Activated T-cell treated with anti-CD3 and anti-CD28 coated beads, Interleukin-2, amount 50 U/mL, for 1 hour (primary cell): ENCODE results near the gene WNT10A.
"Not testable (repeated sequence)": the region's sequence is repeated elsewhere in the genome, so short reads cannot be mapped to it uniquely, and the experiment has no call there.

Experiments used
- DNase-seq: peaks from one replicate; pipeline ENCODE4 v3.0.0-alpha.2; 2020

The WNT10A gene

DNA sequence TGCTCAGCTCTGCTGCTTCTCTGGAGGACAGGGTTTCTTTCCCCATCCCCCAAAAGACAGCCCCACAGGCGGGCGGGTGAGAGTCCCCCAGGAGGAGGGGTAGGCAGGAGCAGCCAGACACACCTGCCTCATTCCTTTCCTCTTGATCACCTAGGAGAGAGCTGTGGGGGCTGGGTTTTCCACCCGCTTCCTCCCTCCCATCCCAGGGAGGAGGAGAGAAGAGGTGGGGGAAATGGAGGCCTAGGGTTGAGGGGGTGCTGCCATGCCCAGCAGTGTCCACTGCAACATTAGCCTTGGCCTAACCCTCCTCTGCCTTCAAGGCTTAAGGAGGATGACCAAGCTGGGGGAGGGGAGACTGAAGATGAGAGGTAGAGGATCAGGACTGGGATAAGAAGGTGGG is 14.7 kb downstream of the WNT10A start:
- DNase-seq = no peak

DNA sequence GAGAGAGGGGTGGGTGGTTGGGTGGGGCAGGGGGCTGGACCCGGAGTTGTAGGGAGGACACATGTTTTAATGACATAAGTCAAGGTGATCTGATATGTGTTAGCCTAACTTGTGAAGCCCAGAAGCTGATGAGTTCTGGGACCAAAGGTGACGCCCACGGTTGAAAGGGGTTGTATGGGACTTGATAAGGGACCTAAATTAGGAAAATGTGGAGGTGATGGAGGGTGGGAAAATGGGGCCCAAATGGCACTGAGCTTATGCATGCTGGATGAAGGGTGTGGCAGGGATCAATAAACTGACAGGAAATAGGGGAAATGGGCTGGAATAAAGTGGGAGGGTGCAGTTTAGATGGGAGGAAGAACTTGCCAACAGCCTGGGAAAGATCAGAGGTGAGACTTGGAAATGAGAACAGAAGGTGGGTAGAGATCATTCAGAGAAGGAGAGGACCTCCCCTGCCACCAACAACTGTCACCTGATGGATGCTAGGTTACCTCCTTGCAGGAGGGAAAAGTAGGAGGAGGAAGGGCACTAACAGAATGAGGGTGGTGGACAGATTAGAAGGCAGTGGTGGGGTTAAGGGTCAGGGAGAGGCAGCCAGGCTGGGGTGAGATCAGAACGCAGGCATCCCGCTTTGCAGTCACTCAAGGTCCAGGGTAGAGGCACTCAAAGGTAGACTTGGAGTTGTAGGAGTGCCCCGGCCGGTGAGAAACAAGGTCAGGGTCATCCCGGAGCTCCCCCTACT is 15.3 kb downstream of the WNT10A start:
- DNase-seq = peak; percentile 26

DNA sequence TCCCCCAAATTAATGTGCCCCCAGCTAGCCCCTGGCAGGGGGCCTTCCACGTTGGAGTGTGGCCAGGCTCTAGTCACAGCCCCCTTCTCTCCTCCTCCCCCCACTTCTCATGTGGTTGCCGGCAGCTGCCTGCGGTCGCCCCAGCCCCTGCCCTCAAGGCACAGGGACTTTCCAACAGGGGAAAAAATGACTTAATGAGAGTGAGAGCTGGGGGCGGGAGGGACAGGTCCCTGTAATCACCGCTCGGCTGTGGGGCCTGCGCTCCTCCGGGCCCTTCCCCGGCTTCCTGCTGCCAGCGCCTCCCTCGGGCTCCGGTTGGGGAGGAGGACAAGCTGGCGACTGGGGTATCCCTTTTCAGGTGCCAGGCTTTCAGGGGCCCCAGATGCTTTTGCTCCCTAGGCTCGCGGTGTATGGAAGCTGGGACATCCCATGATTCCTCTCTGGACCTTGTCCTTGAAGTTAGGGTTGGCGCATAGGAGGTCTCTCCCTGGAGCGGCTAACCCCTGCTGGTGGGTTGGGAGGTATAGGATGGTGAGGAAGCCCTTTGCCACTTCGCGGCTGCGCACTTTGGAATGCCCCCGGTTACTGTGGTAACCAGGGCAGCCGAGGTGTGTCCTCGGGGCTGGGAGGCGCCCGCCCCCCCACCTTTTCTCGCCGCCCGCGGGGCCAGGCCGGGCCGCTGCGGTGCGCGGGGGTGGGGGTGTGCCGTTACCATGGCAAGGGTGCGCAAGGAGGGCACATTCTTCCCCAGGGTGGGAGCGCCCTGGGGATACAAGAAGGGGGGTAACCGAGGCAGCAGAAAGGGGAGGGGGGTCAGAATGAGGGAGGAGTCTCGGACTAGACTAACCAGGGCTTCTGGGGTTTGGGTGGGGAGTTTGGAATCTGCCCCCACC is 16.1 kb downstream of the WNT10A start:
- DNase-seq = peak; percentile 82

DNA sequence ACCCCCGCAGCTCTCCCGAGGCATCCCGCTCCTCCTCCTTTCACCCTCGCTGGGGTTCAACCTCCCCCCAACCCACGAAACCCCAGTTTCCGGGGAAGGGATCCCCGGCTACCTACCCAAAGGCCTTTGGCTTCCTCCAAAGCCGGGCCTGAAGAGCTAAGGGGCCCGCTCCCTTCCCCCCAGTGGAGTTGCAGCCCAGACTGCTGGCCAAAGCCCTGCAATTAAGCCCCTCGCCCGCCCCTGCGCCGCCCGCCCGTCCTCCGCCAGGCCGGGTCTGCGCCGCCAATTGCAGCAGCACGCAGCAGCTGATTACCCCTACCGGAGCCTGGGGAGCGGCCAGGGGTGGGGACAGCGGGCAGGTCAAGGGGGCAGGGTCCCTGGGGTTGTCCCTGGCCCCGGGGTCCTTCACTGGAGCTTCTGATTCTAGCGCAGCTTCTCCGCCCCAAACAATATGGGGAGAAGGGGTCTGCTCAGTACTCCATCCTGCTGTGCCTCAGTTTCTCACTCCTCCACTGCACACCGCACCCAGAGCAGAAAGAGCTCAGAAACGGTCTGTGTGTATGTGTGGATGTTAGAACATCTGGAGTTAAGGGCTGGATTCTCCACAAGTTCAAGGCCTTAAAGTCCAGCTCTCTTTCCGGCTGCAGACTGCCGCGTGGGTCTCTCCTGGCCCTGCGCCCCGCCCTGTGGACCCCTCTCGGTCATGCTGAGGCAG is 16.9 kb downstream of the WNT10A start:
- DNase-seq = peak; percentile 52

DNA sequence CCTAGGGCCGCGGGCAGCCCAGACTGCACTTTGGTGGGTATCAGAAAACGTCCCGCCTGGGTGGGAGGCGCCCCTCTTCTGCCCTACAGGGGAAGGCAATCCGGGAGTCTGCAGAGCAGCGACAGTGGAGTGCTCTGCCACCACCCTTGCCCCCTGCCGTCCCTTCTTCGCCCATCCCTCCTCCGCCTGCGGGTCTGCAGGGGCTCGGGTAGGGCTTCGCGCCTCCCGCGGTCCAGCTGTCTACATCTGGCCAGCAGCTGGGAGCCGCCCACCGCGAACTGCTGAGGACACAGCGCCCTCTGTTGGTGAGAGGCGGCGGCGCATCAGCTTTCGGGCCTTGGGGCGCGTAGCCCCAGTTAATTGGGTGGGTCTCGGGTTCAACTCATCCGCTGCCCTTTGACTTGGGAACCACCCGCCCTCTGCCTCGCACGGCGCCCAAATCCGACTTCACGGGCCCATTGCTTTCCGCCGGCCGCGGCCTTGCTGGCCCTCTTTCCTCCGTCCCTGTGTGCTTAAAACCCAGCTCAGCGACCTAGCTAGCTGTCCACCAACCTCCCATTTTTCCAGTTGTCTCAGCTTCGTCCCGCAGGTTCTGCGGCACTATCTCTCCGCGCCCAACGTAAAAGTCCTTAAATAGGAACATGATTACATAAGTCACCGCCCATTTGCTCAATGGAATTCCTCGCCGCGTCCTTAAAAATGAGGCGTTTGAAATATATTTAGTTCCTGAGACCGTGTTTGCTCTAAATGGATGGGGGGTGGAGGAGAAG is 17.6 kb downstream of the WNT10A start:
- DNase-seq = peak; percentile 88

DNA sequence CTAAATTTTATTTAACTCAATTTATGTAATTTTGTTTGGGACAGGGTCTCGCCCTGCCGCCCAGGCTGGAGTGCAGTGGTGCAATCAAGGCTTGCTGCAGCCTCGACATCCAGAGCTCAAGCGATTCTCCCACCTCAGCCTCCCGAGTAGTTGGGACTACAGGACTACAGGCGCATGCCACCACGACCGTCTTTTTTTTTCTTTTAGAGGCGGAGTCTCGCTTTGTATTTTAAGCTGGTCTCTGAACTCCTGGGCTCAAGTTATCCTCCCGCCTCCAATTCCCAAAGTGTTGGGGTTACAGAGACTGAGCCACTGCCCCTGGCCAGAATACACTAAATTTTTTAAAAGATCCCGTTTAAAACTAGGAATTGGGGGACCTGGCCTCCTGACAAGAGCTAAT is 18.5 kb downstream of the WNT10A start:
- DNase-seq = no peak

DNA sequence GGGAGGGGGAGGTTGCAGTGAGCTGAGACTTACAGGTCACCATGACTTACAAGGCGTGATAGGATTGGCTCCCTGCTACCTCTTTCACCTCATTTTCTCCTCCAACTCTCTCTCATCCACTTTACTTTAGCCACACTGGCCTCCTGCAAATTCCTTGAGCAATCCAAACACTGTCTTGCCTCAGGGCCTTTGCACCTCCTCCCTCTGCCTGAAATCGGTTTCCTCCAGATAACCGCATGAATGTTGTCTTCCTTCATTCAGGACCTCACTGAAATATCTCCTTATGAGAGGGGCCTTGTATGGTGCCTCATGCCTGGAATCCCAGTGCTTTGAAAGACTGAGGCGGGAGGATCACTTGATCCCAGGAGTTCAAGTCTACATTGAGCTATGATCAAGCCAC is 21.8 kb downstream of the WNT10A start:
- DNase-seq = no peak

DNA sequence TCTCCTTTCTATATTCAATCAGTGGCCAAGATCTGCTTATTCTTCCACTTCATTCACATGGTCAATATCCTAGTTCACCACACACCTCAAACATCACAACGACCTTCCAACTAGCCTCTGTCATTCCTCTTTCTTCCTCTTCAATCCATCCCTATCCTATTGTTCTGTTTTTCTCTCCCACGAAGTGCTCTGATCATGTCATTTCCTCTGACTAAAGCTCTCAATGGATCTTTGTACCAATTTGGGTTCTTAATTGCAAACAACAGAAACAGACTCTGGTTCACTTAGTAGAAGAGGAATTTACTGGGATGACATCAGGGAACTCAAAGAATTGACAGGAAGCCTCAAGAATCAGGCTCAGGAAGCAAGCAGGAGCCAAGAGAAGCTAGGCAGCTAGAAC is 23.5 kb downstream of the WNT10A start:
- DNase-seq = no peak

DNA sequence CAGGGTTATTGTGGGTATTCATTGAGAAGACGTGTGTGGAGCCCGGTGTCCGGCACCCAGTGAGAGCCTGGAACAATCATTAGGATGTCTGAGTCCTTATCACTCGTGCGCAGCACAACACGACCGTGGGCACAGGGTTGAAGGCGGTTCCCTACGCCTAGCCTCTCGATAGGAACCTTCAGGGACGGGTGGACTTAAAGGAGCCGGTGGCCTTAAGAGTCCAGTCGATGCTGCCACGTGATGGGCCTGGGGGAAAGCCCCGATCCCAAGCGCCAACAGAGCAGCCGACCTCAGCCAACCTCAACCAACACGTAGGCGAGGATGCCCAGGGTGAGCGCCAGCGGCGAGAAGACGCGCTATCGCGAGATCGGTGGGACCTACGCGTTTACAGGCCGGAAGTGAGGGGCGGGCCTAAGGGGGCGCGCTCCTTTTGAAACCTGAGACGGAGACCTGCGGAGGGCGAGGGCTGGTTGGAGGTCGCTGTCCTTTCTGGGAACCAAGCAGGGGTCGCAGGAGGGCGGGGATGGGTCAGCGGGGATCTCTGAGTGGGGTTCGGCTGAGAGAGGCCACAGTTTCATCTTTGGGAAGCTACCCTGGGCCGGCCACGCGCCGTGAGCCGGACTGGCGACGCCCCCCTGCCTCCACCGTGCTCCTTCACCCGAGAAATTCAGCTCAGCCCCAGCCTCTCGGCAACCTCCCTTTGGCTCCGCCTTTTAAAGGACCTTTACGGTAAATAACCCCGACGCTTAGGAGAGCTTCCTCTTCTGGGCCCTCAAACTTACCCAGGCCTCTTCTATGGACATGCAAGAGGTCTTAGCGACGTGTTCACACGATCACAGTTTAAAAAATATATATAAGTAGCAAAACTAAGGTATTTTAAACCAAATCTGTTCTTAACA is 28.3 kb downstream of the WNT10A start:
- peak; percentile 86 for DNase-seq

DNA sequence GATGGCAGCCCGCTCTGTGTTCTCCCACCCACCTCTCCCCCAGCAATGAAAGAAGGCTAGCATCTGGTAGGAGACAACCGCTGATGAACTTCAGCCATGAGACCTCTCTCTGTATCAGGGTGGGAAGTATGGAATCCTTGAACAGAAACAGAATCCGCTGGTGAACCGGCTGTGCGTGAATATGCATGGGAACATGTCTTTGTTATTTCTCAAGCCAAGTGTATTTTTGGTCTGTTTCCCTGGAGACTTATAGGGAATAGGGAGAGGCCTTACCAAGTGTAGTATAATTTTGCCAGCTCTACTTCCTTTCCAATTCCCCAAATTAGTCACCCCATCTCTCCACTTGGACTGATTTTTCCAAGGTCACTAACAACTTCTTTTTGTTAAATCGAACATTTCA is 30.1 kb downstream of the WNT10A start:
- no peak for DNase-seq

DNA sequence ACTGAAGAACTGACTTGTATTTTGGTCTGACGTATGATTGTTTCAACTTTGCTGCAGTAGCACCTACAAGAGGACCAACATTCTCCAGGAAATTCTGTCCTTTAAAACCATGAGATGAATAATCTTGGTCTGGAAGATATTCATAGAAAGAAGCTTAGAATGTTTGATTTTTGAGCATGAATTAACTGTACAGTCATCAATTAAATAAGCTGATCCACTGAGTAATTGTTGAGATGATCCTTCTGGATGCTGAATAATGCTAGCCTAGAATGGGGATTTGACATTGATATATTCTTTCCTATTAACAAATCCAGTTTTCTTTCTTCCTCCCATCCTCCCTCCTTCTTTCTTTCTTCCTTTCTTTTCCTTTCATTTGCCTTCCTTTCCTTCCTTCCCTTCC is 39.9 kb downstream of the WNT10A start:
- DNase-seq = no peak

DNA sequence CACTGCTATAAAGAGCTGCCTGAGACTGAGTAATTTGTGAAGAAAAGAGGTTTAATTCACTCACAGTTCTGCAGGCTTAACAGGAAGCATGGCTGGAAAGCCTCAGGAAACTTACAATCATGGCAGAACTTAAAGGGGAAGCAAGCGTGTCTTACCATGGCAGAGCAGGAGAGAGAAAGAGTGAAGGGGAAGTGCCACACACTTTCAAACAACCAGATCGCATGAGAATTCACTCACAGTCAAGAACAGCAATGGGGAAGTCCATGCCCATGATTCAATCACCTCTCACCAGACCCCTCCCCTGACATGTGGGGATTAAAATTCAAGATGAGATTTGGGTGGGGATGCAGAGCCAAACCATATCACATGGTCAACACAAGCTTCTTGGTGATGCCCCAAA is 44.1 kb downstream of the WNT10A start:
- DNase-seq = no peak

DNA sequence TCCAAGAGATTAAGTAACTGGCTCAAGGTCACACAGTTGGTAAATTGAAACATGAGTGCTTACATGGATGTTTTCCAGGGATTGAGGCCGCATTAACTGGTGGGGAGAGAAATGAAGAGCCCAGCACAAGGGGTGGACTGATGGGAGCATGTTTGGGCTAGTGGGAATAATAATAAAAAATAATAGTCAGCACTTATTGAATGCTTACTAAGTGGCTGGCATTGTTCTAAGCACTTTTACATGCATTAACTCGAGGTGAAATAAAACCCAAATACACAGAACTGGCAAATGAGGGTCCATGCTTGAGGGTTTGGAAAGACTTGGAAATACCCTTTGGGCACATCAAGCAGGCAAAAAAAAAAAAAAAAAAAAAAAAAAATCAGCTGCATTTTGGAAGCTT is 44.8 kb downstream of the WNT10A start:
- no peak for DNase-seq

DNA sequence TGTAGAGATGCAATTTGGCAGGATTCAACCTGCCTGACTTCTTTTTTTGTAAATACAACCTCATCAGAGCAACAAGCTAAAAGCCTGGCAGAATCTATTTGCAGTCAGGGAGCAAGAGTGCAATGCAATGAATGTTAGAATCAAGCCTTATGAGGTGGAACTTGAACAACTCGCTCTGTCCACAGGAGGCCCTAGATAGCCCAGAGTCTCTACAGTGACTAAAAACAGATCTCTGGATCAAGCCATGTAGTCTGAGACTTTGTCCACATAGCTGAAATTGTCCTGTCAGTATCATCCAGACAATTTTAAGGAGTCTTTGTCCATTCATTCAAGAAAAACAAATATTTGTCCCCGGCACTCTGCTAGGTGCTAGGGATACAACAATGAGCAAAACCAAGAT is 46.8 kb downstream of the WNT10A start:
- DNase-seq = no peak

DNA sequence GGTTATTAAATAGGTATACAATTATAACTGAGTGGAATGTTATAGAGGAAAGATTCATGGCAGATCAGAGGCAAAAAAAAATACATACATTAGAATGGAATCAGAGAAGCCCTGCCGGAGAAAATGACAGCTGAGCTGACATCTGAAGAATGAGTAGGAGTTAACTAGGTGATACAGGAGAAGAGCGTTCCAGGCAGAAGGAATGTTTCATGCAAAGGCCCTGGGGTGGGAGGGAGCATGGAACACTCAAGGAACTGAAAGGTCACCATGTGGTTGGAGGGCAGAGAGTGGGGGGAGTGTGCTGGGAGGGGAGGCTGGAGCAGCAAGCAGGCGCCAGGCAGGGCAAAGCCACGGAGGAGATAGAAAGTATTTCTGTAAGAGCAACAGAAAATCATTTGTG is 47.2 kb downstream of the WNT10A start:
- DNase-seq = no peak

DNA sequence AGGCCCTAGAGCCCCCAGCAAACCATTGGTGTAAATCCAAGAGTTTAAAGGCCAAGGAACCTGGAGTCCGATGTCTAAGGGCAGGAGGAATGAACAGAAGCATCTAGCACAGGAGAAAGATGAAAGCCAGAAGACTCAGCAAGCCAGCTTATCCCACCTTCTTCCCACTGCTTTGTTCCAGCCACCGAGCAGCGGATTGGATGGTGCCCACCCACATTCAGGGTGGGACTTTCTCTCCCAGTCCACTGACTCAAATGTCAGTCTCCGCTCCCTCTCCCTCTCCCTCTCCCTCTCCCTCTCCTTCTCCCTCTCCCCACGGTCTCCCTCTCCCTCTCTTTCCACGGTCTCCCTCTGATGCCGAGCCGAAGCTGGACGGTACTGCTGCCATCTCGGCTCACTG is 49.8 kb downstream of the WNT10A start:
- not testable (repeated sequence) for DNase-seq

DNA sequence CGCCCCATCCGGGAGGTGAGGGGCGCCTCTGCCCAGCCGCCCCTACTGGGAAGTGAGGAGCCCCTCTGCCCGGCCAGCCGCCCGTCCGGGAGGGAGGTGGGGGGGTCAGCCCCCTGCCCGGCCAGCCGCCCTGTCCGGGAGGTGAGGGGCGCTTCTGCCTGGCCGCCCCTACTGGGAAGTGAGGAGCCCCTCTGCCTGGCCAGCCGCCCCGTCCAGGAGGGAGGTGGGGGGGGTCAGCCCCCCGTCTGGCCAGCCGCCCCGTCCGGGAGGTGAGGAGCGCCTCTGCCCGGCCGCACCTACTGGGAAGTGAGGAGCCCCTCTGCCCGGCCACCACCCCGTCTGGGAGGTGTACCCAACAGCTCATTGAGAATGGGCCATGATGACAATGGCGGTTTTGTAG is 51.1 kb downstream of the WNT10A start:
- not testable (repeated sequence) for DNase-seq
